ENCODE measurements around the gene KLF11. TPM values are rescaled to one million over a fixed set of nuclear protein-coding genes. Genes with fewer than 3 reads are reported as not detected.

The KLF11 gene
- total and polyA plus RNA-seq, 7 donors: 7.0 to 27.0 (median 11.8) TPM

DNA sequence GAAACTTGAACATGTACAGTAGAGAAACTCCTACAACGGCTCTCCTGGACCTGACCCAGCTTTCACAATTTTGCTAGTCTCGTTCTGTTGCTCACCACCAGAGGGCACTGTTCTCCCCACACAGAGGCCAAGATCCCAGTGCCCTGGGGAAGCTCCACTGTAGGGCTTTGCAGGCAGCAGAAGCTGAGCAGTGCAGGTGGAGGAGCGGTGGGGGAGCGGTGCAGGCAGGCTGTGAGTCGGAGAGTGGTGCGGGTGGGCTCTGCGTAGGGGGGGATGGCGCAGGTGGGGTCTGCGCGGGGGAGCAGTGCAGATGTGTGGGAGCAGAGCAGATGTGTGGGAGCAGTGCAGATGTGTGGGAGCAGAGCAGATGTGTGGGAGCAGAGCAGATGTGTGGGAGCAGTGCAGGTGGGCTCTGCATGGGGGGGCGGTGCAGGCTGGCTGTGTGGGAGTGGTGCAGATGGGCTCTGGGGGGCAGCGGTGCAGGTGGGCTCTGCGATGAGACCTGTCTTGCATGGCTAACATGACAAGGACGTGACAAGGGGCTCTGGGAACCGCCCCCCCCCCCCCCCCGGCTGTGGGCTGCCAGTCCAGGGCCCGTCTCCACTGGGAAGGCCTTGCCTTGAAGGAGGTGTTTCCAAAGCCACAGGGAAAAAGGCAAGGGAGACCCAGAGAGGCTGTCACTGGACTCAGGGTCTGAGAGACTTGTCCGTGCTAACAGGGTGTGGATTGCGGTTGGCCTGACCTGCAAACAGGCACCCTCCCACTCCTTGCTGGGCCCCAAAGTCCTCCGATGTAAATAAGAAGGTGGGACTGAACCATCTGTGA, 29.5 kb downstream of the KLF11 start:
- DNase-seq (peak; percentile 75 to 86), ATAC-seq (peak; percentile 92 to 97 (median 96))
- Histone ChIP-seq H3K27ac (no peak overlapping the region), H3K4me3 (no peak overlapping the region), H3K9me3 (no peaks in the 10 kb centered on the region), H3K27me3 (ENCODE audit: insufficient read depth in 3 of 3, low read length in 2 of 3) (peaks cover 0 to 25% (median 6%) of the 10 kb centered on the region in 3 donors), H3K4me1 (no peaks in the 10 kb centered on the region), H3K36me3 (ENCODE audit: insufficient read depth in 1 of 2, low read depth in 1 of 2) (no peaks in the 10 kb centered on the region)
- TF ChIP-seq, protein P1, sequence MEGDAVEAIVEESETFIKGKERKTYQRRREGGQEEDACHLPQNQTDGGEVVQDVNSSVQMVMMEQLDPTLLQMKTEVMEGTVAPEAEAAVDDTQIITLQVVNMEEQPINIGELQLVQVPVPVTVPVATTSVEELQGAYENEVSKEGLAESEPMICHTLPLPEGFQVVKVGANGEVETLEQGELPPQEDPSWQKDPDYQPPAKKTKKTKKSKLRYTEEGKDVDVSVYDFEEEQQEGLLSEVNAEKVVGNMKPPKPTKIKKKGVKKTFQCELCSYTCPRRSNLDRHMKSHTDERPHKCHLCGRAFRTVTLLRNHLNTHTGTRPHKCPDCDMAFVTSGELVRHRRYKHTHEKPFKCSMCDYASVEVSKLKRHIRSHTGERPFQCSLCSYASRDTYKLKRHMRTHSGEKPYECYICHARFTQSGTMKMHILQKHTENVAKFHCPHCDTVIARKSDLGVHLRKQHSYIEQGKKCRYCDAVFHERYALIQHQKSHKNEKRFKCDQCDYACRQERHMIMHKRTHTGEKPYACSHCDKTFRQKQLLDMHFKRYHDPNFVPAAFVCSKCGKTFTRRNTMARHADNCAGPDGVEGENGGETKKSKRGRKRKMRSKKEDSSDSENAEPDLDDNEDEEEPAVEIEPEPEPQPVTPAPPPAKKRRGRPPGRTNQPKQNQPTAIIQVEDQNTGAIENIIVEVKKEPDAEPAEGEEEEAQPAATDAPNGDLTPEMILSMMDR (IDR thresholded peaks at IDR 0.05): peak; percentile 87
- 33 to 37% (median 35%) methylated on average over 19 to 20 of the region's 20 CpGs for WGBS, 3 donors
- intact Hi-C loops (cut with DNase I): loop anchor here (2.0 to 5.0 kb wide), 2 partner anchors 362 to 364 kb away; no protein-coding TSS in a partner anchor

DNA sequence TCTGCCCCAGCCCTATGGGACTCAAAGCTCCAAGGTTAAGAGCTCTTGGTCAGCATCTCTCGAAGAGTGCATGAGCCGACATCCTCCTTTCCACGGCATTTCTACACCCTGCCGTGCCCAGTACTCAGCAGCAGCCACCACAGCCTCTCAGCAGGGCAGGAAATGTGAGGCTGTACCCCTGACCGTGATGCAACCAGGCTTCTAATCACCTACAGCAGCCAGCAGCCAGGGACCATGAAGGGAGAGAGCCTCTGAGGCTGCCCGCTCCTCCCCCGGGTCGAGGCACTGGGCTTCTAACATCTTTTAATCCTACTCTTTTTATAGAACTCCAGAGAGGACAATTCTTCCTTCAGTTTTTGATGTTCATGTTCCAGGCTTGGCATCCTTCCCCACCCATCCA, 30.4 kb downstream of the KLF11 start:
- H3K36me3 ChIP-seq (ENCODE audit: insufficient read depth in 1 of 2, low read depth in 1 of 2): no peaks in the 10 kb centered on the region
- peaks cover 0 to 33% (median 11%) of the 10 kb centered on the region in 3 donors for H3K27me3 ChIP-seq (ENCODE audit: insufficient read depth in 3 of 3, low read length in 2 of 3)
- H3K4me3 ChIP-seq: no peak overlapping the region
- H3K27ac ChIP-seq: no peak overlapping the region
- ATAC-seq (no peak), DNase-seq (no peak)
- WGBS, 3 donors: 59 to 63% (median 61%) methylated on average over 8 of the region's 8 CpGs
- intact Hi-C loops (cut with DNase I): loop anchor here (2.0 to 5.0 kb wide), 2 partner anchors 361 to 364 kb away; no protein-coding TSS in a partner anchor
- H3K9me3 ChIP-seq: no peaks in the 10 kb centered on the region
- TF ChIP-seq, protein P1 (IDR thresholded peaks at IDR 0.05): no peak
- peaks cover 1% of the 10 kb centered on the region for H3K4me1 ChIP-seq

DNA sequence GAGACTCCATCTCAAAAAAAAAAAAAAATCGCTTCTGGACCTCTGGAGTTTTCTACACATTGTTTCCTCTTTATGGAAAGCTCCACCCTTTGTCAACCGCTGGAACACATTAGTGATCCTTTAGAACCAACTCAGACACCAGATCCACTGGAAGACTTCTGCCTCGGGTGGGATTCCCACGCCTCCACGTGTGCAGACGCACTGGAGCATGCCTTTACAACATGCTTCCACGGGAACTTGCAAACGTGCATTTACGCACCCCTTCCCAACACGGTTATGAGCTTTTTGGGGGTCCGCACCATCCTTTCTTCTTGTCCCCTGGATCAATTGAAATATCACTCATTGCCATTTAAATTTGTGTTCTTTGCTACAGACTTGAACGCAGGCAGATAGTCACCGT, 31.8 kb downstream of the KLF11 start:
- DNase-seq (no peak), ATAC-seq (no peak)
- Histone ChIP-seq H3K36me3 (ENCODE audit: insufficient read depth in 1 of 2, low read depth in 1 of 2) (no peaks in the 10 kb centered on the region), H3K27ac (no peak overlapping the region), H3K4me1 (peaks cover 8% of the 10 kb centered on the region), H3K27me3 (ENCODE audit: insufficient read depth in 3 of 3, low read length in 2 of 3) (peaks cover 0 to 44% (median 17%) of the 10 kb centered on the region in 3 donors), H3K9me3 (no peaks in the 10 kb centered on the region), H3K4me3 (no peak overlapping the region)
- intact Hi-C loops (cut with DNase I): no loop called here
- 82 to 84% (median 84%) methylated on average over 13 of the region's 13 CpGs for WGBS, 3 donors
- TF ChIP-seq, protein P1 (IDR thresholded peaks at IDR 0.05): no peak

DNA sequence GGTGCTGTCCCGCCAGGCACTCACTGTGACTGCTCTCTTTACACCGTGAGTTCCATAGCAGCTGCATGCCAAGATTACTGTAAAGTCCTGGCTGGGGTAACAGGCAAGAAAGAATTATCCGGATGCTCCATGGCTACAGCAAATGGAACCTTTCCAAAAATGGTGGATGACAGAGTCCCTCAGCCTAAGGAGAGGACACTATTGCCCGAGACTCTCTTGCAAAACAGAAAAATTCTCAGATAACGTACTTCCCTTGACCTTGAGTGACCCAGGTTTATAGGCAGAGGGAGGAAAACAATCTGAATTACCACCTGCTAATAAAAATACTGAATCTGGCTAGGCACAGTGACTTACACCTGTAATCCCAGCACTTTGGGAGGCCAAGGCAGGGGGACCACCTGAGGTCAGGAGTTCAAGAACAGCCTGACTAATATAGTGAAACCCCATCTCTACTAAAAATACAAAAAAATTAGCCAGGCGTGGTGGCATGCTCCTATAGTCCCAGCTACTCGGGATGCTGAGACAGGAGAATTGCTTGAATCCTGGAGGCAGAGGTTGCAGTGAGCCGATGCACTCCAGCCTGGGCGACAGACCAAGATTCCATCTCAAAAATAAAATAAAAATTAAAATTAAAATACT, 32.3 kb downstream of the KLF11 start:
- Histone ChIP-seq H3K27ac (no peak overlapping the region), H3K36me3 (ENCODE audit: insufficient read depth in 1 of 2, low read depth in 1 of 2) (no peaks in the 10 kb centered on the region), H3K9me3 (no peaks in the 10 kb centered on the region), H3K4me1 (peaks cover 8% of the 10 kb centered on the region), H3K4me3 (no peak overlapping the region), H3K27me3 (ENCODE audit: insufficient read depth in 3 of 3, low read length in 2 of 3) (peaks cover 0 to 50% (median 21%) of the 10 kb centered on the region in 3 donors)
- DNase-seq: no peak
- no peak for ATAC-seq
- WGBS, 3 donors: 58 to 70% (median 67%) methylated on average over 9 of the region's 9 CpGs
- TF ChIP-seq, protein P1 (IDR thresholded peaks at IDR 0.05): no peak
- intact Hi-C loops (cut with DNase I): no loop called here
